Mesothelial cell of epicardium (in vitro differentiated cells): ENCODE results near the gene GADD45G. TPM values are rescaled to one million over a fixed set of nuclear protein-coding genes. Genes with fewer than 3 reads are reported as not detected.

Experiments used
- DNase-seq, 2 experiments: peaks; one replicate each; pipeline ENCODE4 v3.0.0; 2021; ENCODE audit warnings: low spot score in 2 of 2; ENCODE audit not compliant: unreplicated experiment in 2 of 2
- H3K27ac Mint-ChIP-seq: 2 replicates; pipeline ENCODE4 v1.8.0; 2021; ENCODE audit warnings: mixed read lengths
- H3K27me3 Mint-ChIP-seq: 2 replicates; pipeline ENCODE4 v1.8.0; 2021; ENCODE audit warnings: low read depth, mixed read lengths
- H3K36me3 Mint-ChIP-seq: 2 replicates; pipeline ENCODE4 v1.8.0; 2021; ENCODE audit warnings: mixed read lengths
- H3K4me1 Mint-ChIP-seq: 2 replicates; pipeline ENCODE4 v1.8.0; 2021; ENCODE audit warnings: mixed read lengths
- H3K4me3 Mint-ChIP-seq: 2 replicates; pipeline ENCODE4 v1.8.0; 2021; ENCODE audit warnings: mild to moderate bottlenecking, moderate library complexity, mixed read lengths
- H3K9me3 Mint-ChIP-seq: 2 replicates; pipeline ENCODE4 v1.8.0; 2021; ENCODE audit warnings: mixed read lengths
- CTCF ChIP-seq: fragments of 200-600 bp; sonication (generic); IDR thresholded peaks from one replicate; pipeline ENCODE4 v1.5.0; 2021; ENCODE audit warnings: antibody characterized with exemption; ENCODE audit not compliant: unreplicated experiment
- total RNA-seq: library from RNA; stranded (reverse); gene quantifications from 3 replicates; pipeline ENCODE4 v1.2.1, GENCODE V29; 2021

GADD45G gene
- total RNA-seq, 1 donor from 2014 or later: 1.8 TPM

DNA sequence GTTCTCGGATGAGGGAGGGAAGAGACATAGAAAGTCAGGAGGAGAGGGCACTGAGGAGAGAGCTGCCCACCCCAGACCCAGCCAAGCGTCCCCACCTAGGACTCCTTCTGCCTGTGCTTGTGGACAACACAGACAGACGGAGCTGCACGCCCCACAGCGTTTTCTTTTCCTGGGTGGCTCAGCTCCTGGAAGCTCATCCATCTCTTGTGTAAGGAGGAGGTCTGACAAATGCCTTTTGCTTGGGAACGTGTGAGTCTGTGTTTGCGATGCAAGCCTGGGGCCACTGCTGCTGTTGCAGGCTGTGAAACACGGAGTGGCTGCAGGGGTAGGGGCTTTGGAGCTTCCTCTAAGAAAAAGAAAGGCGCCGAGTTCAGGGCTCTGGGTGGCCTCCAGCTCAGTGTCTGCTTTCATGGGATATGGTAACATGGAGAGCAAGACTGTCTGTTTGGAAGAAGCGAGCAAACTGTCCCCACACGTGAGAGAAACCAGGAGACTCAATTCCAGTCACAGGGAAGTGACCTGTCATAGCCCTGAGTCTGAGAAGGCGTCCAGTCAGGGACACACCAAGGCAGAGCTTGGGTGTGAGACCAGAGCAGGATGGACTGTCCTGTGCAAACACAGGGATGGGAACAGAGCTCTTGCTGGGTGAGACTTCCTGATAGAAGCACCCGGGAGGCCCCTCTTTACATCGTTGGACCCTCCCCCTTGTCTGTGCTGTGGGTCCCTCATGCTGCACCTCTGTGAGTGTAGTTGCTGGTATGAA lies 42.7 kb downstream of the GADD45G start:
- no peak for TF ChIP-seq CTCF
- no peaks in the 10 kb centered on the region for H3K27me3 Mint-ChIP-seq
- H3K36me3 Mint-ChIP-seq: no peaks in the 10 kb centered on the region
- H3K27ac Mint-ChIP-seq: no peak overlapping the region
- peaks cover 25% of the 10 kb centered on the region for H3K4me1 Mint-ChIP-seq
- H3K9me3 Mint-ChIP-seq: peaks cover 4% of the 10 kb centered on the region
- DNase-seq: no peak
- no peak overlapping the region for H3K4me3 Mint-ChIP-seq

GRCh38 chr9:89648247-89649000 lies 43.6 kb downstream of the GADD45G start:
- no peak overlapping the region for H3K4me3 Mint-ChIP-seq
- no peak for TF ChIP-seq CTCF
- peaks cover 4% of the 10 kb centered on the region for H3K9me3 Mint-ChIP-seq
- no peak overlapping the region for H3K27ac Mint-ChIP-seq
- H3K36me3 Mint-ChIP-seq: no peaks in the 10 kb centered on the region
- H3K27me3 Mint-ChIP-seq: no peaks in the 10 kb centered on the region
- peaks cover 25% of the 10 kb centered on the region for H3K4me1 Mint-ChIP-seq
- DNase-seq: no peak

DNA sequence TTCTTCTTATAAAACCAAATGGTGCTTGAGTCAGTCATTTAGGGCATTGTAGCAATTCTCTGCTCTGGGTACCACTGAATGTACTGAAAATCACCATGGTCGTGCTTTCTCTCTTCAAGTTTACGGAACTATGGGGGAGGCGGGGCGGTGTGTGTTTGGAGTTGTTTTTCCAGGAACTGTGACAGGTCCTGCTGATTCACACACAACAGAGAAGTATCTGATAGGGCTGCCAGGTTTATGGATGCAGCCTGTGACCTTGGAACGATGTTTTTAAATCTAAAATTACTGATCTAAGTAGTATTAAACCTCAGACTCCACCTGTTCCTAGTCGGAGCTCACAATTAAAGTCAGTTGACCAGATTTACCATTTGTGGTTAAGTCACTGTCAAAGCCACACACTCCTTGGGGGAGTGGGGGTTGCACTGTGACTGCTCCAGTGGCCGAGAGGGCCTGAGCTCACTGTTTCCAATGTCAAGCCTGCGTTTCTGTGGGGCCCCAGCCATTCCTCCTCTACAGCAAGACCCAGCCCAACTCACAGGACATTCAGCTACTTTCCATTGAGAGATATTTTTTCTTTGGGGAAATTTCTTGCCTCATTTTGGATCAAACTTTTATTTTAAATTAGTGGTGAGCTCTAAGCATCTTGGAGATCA lies 44.4 kb downstream of the GADD45G start:
- Mint-ChIP-seq H3K4me3 (no peak overlapping the region), H3K4me1 (peaks cover 25% of the 10 kb centered on the region), H3K36me3 (no peaks in the 10 kb centered on the region), H3K9me3 (peaks cover 4% of the 10 kb centered on the region), H3K27ac (no peak overlapping the region), H3K27me3 (no peaks in the 10 kb centered on the region)
- no peak for DNase-seq
- no peak for TF ChIP-seq CTCF

DNA sequence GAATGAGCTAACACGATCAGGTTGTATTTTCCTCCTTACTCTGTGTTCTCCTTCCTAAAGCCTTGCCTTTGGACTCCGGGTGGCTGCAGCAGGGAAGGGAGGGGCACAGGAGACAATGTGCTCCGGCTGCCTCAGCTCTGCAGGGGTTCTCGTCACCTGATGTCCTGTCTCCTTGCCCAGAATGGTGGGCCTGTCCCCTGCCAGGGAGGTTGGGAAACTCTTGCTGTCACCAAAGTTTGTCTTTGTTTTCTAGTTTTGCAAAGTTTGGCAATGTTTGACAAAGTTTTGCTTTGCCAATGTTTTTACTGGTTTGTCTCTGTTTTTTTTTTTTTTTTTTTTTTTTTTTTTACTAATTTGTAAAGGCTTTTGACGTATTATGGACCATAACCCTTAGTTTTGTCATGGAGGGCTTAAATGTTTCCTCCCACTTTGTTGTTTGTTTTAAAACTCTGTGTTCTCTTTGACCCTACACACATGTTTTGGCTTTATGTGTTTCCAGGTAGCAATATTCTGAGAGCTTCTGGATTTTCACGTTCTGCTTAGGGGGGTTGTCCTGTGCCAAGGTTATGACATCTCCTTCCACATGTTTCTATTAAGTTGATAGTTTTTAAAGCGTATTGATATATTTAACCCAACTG lies 49.3 kb downstream of the GADD45G start:
- H3K36me3 Mint-ChIP-seq: no peaks in the 10 kb centered on the region
- peaks cover 14% of the 10 kb centered on the region for H3K4me1 Mint-ChIP-seq
- DNase-seq: no peak
- H3K27me3 Mint-ChIP-seq: no peaks in the 10 kb centered on the region
- H3K27ac Mint-ChIP-seq: no peak overlapping the region
- H3K4me3 Mint-ChIP-seq: no peak overlapping the region
- peaks cover 4% of the 10 kb centered on the region for H3K9me3 Mint-ChIP-seq
- no peak for TF ChIP-seq CTCF
